H1 (cell line): ENCODE measurements around the gene HOXD11. TPM values are rescaled to one million over a fixed set of nuclear protein-coding genes. Genes with fewer than 3 reads are reported as not detected.

Experiments used
- CTBP2 ChIP-seq: IDR thresholded peaks from 2 replicates; pipeline ENCODE4 v1.7.0; 2011; ENCODE audit warnings: borderline replicate concordance, mild to moderate bottlenecking, moderate library complexity, mixed read lengths, low read length; ENCODE audit not compliant: insufficient read depth, insufficient read length
- CTCF ChIP-seq, 3 experiments: IDR thresholded peaks; 1 replicate in 2 of 3; 2 replicates in 1 of 3; pipeline versions ENCODE4 v1.5.1 to v1.6.1; 2011; ENCODE audit warnings: low read length in 3 of 3, mild to moderate bottlenecking in 3 of 3, inconsistent platforms in 2 of 3, low read depth in 1 of 3, moderate library complexity in 1 of 3; ENCODE audit not compliant: insufficient read depth in 1 of 3; ENCODE audit errors: control extremely low read depth in 1 of 3
- EGR1 ChIP-seq: IDR thresholded peaks from 2 replicates; pipeline ENCODE4 v1.6.1; 2011; ENCODE audit warnings: low read depth, low read length, borderline replicate concordance
- EZH2 ChIP-seq: fragments of 200-600 bp; sonication (generic); IDR thresholded peaks from 2 replicates; pipeline ENCODE4 v1.7.1; 2012; ENCODE audit warnings: low read depth, mild to moderate bottlenecking, moderate library complexity, low read length, inconsistent platforms; ENCODE audit not compliant: severe bottlenecking
- RBBP5 ChIP-seq: IDR thresholded peaks from 2 replicates; pipeline ENCODE4 v1.7.1; 2012; ENCODE audit warnings: low read depth, mild to moderate bottlenecking, inconsistent platforms, low read length, moderate library complexity, borderline replicate concordance
- RNF2 ChIP-seq: fragments of 200-900, 300-1000 bp; sonication (generic); IDR thresholded peaks from 2 replicates; pipeline ENCODE4 v1.7.1; 2016; ENCODE audit warnings: borderline replicate concordance, low read depth, mild to moderate bottlenecking, antibody characterized with exemption, low read length; ENCODE audit not compliant: poor library complexity, severe bottlenecking; ENCODE audit errors: missing control alignments
- SUZ12 ChIP-seq: fragments of 200-600 bp; sonication (generic); IDR thresholded peaks from 2 replicates; pipeline ENCODE4 v1.6.1; 2012; ENCODE audit warnings: mild to moderate bottlenecking, inconsistent platforms, low read length, moderate library complexity, mixed read lengths
- polyA plus RNA-seq, 7 experiments: library from polyadenylated mRNA; depleted of rRNA in 3 of 7; stranded (reverse) in 5 of 7; unstranded in 2 of 7; fragments of >200 nt in 5 of 7; fragments of 200-250 nt in 2 of 7; gene quantifications; 1 replicate in 5 of 7; 2 replicates in 1 of 7; 4 replicates in 1 of 7; pipeline versions ENCODE4 v1.2.1 to v1.2.3, GENCODE V29; 2011 to 2013; ENCODE audit warnings: missing spikeins in 2 of 7, mixed read lengths in 2 of 7
- total RNA-seq: library from RNA; stranded (reverse); fragmentation: NEBNext Ultra II Directional; extraction: Animal tissue kit (Norgen Biotek cat#: 25700); gene quantifications from 2 replicates; pipeline ENCODE4 v1.2.1, GENCODE V29; 2021

The HOXD11 gene
- total and polyA plus RNA-seq, 2 of the 8 experiments (the other 6 are each of a cell fraction or from before 2014, with no cell fraction given) = not detected

DNA sequence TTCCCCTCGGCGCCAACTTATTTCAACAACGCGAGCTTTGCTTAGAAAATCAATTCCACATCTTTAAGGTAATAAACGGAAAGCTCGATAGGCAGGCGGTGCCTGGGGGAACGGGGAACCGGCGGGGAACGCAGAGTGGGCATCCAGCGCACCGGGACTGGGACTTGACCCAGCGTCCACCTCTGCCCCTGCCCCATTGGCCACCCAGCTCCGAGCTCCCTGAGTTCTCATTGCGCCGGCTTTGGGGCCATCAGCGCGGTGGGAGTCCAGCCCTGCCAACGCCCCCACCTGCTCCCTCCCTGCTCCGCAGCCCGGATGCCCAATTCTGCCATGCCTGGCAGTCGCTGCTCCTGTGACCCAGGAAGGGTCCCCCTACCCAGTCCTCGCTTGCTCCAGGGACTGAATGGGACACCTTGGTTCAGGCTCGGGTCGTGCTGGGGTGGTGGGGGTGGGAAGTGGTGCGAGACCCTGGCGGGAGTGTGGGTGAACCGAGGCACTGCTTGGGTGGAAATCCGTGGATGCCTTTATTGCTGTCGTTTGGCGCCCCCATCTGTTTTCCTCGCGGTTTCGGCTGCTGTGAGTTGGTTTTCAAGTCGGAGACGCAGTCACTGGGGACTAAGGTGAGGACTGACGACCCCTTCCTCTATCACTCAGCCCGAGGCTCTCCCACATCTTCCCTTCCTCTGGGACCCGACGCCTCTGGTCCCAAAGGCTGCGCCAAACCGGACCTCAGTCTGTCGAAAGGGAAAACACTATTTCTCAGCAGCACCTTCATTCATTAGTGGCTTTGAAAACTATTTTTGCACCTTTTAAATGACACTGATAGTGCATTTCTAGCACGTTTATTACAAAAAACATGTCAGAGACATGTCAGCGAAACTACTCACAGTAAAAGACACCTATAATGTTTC, 21.0 kb upstream of the HOXD11 start (continued):
- TF ChIP-seq CTCF (IDR thresholded peaks at IDR 0.05; ENCODE audit: control extremely low read depth in 1 of 3, insufficient read depth in 1 of 3, low read depth in 1 of 3, low read length in 3 of 3) (peak in 2 of 3 experiments; percentile 54 to 64; a peak in 3 of 4 replicates), CTBP2 (peak; percentile 96), RNF2 (peak; percentile 43), EZH2 (peak; percentile 52), SUZ12 (peak; percentile 45), EGR1 (no peak), RBBP5 (peak; percentile 42; the same call in 1 of the 2 replicates)
